BJ (cell line): ENCODE data around the gene VTI1A. TPM values are rescaled to one million over a fixed set of nuclear protein-coding genes. Genes with fewer than 3 reads are reported as not detected.

Experiments
- CTCF ChIA-PET: fragments of 350-600 bp; formaldehyde crosslinking; extraction: SDS; loops from one replicate; lab custom pipeline; 2021; ENCODE audit warnings: antibody characterized with exemption, inconsistent platforms; lab: Yijun Ruan, JAX
- POLR2A ChIA-PET: fragments of 300-600 bp; sonication (Branson Sonifier 250); formaldehyde crosslinking; extraction: SDS; loops from one replicate; lab custom pipeline; 2021; ENCODE audit warnings: antibody characterized with exemption; lab: Charles Lee
- DNase-seq: peaks from one replicate; pipeline ENCODE4 v3.0.0-alpha.2; 2011; ENCODE audit warnings: low read depth
- H3K27me3 ChIP-seq: 2 replicates; pipeline ENCODE4 v1.6.0; 2011; ENCODE audit warnings: low read length; ENCODE audit not compliant: control insufficient read depth, insufficient read depth
- H3K36me3 ChIP-seq: 2 replicates; pipeline ENCODE4 v1.5.1; 2011; ENCODE audit warnings: low read length; ENCODE audit not compliant: control insufficient read depth, insufficient read depth
- H3K4me3 ChIP-seq: 2 replicates; pipeline ENCODE4 v1.5.1; 2011; ENCODE audit warnings: low read depth, mild to moderate bottlenecking, control low read depth, low read length
- CTCF ChIP-seq: IDR thresholded peaks from 2 replicates; pipeline ENCODE4 v1.5.1; 2011; ENCODE audit warnings: low read depth, mild to moderate bottlenecking, control low read depth, inconsistent platforms, low read length, moderate library complexity; ENCODE audit not compliant: insufficient read depth
- polyA plus RNA-seq: library from polyadenylated mRNA; depleted of rRNA; stranded (reverse); fragments of >200 nt; gene quantifications from 2 replicates; pipeline ENCODE4 v1.2.3, GENCODE V29; 2011

The VTI1A gene
- polyA plus RNA-seq, 1 experiment = 13.4 TPM

- H3K4me3 ChIP-seq = no peak overlapping the region
- CTCF ChIA-PET = no interaction called here
- POLR2A ChIA-PET = no interaction called here
- DNase-seq = no peak
- no peaks in the 10 kb centered on the region for H3K27me3 ChIP-seq
- no peaks in the 10 kb centered on the region for H3K36me3 ChIP-seq
- no peak for TF ChIP-seq CTCF
Measured at GRCh38 chr10:112841549-112841948, 394.5 kb downstream of the VTI1A start.

DNA sequence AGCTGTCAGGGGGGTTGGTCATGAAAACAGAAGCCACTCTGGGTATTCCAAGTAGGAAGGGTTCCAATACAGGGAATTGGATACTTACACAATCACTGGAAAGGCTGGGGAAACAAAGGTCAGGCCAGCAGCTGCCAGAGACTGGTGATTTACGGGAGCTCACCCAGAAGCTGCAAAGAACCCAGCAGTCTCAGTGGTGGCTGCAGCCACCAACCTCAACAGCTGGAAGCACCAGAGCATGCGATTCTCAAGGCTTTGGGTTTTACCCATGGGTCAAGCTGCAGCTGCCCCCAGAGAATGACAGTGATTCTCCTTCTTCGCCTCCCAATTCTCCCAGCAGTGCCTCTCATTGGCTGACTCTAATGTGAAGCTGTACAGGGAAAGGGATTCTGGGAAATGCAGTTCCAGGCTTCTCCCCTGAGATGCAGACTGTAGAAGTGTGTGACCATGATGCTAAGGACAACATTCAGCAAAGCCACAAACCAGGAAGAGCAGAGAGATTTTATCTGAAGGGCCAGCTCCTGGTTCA is 395.9 kb downstream of the VTI1A start:
- H3K27me3 ChIP-seq = no peaks in the 10 kb centered on the region
- no peak for DNase-seq
- POLR2A ChIA-PET = no interaction called here
- no peak overlapping the region for H3K4me3 ChIP-seq
- TF ChIP-seq CTCF = no peak
- no peaks in the 10 kb centered on the region for H3K36me3 ChIP-seq
- CTCF ChIA-PET = interaction anchor here (0.9 to 1.0 kb wide), 2 partner anchors 10 to 542 kb away, joined by 3 to 4 read pairs; no protein-coding TSS in a partner anchor

GRCh38 chr10:112843623-112844022 is 396.6 kb downstream of the VTI1A start:
- DNase-seq = no peak
- TF ChIP-seq CTCF = no peak
- ChIA-PET CTCF (interaction anchor here (0.9 to 1.0 kb wide), 2 partner anchors 11 to 541 kb away, joined by 3 to 4 read pairs; no protein-coding TSS in a partner anchor), POLR2A (no interaction called here)
- no peaks in the 10 kb centered on the region for H3K36me3 ChIP-seq
- no peaks in the 10 kb centered on the region for H3K27me3 ChIP-seq
- H3K4me3 ChIP-seq = no peak overlapping the region

DNA sequence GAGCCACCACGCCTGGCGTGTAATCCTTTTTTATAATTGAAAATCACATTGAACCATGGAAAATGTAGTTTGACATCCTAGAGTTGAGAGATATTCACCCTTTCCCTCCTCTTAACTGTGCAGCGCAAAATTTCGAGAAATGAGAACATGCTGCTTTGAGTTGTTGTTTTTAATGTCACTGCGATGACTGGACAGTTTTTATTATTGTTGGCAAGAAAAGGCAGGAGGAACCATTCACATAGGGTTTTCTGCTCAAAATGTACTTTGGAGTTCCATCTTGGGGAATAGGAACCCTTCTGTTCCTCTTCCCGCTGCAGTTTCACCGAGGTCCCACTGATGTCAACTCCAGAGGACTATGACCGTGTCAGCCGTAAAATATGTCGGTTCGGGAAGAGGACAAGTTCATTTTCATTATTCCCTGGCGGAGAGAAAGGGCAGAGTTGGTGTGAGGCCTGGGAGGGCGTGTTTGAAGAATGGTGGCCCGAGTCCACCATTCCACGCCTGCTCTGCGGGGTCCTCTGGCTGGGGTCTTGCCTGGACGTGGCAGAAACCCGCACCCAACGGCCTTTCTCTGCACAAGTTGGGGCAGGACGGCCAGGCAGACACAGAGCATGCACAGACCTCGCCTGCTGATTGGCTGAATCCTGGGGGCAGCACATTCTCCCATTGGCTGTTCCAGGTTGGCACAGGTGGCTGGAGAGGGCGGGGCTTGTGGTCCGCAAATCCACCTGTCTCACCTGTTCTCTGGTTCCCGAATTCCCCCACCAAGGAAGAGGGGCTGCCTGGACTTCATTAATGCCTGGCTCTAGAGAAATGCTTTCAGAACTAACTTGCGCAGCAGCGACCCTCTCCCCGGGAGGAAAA is 397.9 kb downstream of the VTI1A start:
- Histone ChIP-seq H3K4me3 (no peak overlapping the region), H3K27me3 (no peaks in the 10 kb centered on the region), H3K36me3 (no peaks in the 10 kb centered on the region)
- ChIA-PET CTCF (no interaction called here), POLR2A (no interaction called here)
- no peak for TF ChIP-seq CTCF
- DNase-seq = no peak

- no peaks in the 10 kb centered on the region for H3K36me3 ChIP-seq
- CTCF ChIA-PET = no interaction called here
- DNase-seq = no peak
- H3K27me3 ChIP-seq = no peaks in the 10 kb centered on the region
- no peak overlapping the region for H3K4me3 ChIP-seq
- no peak for TF ChIP-seq CTCF
- POLR2A ChIA-PET = no interaction called here
Measured at GRCh38 chr10:112847778-112848177, 400.8 kb downstream of the VTI1A start.
